K562 (cell line): ENCODE data around the gene FOS. TPM values are rescaled to one million over a fixed set of nuclear protein-coding genes. Genes with fewer than 3 reads are reported as not detected.
A peak's percentile ranks its signal among the peaks of the same experiment; 100 is the strongest.

Experiments used
- ARID1B ChIP-seq: fragments of 450-650 bp; IDR thresholded peaks from 2 replicates; pipeline ENCODE4 v1.6.1; 2016; ENCODE audit warnings: antibody characterized with exemption, mild to moderate bottlenecking, inconsistent platforms
- BRD9 ChIP-seq: fragments of 450-650 bp; IDR thresholded peaks from 2 replicates; pipeline ENCODE4 v1.6.1; 2018; ENCODE audit warnings: low read depth; ENCODE audit not compliant: partially characterized antibody
- CHCHD3 ChIP-seq: fragments of 250-450 bp; sonication (Bioruptor Pico); IDR thresholded peaks from 2 replicates; pipeline ENCODE4 v2.1.2; 2022; ENCODE audit warnings: mild to moderate bottlenecking
- CREM ChIP-seq: IDR thresholded peaks from 2 replicates; pipeline ENCODE4 v1.6.1; 2014; ENCODE audit warnings: antibody characterized with exemption, low read depth
- FOSL1 ChIP-seq: fragments of 200-800 bp; sonication (Bioruptor generic); conservative IDR thresholded peaks from 2 replicates; pipeline ENCODE4 v1.6.1; 2016; ENCODE audit warnings: missing genetic modification characterization, missing compliant biosample characterization
- FOXA1 ChIP-seq: fragments of 450-650 bp; IDR thresholded peaks from 2 replicates; pipeline ENCODE4 v1.6.1; 2016; ENCODE audit warnings: mild to moderate bottlenecking, borderline replicate concordance
- FOXJ2 ChIP-seq: fragments of 200-800 bp; sonication (Bioruptor generic); IDR thresholded peaks from 2 replicates; pipeline ENCODE4 v1.6.1; 2016; ENCODE audit warnings: missing genetic modification characterization, missing compliant biosample characterization
- FUS ChIP-seq: fragments of 200-400 bp; formaldehyde crosslinking; optimal IDR thresholded peaks from 2 replicates; pipeline ENCODE3; 2017; ENCODE audit warnings: low read depth, low read length
- GTF2A2 ChIP-seq: IDR thresholded peaks from 2 replicates; pipeline ENCODE4 v1.6.1; 2016; ENCODE audit warnings: mild to moderate bottlenecking, missing genetic modification characterization, missing compliant biosample characterization
- JUND ChIP-seq, 2 experiments: IDR thresholded peaks; 2 replicates in 1 of 2; 3 replicates in 1 of 2; pipeline ENCODE4 v1.6.1; 2011; ENCODE audit warnings: borderline replicate concordance in 2 of 2, low read depth in 2 of 2, low read length in 2 of 2, improper control_type of control experiment in 1 of 2, missing biosample characterization in 1 of 2, missing genetic modification characterization in 1 of 2, missing genetic modification reagents in 1 of 2
- MAFK ChIP-seq: IDR thresholded peaks from 2 replicates; pipeline ENCODE4 v1.6.1; 2011; ENCODE audit warnings: low read length, improper control_type of control experiment
- NFIX ChIP-seq: fragments of 250-450 bp; sonication (Bioruptor Pico); IDR thresholded peaks from 2 replicates; pipeline ENCODE4 v1.4.0; 2020; ENCODE audit warnings: low read depth, mild to moderate bottlenecking, moderate library complexity
- SRSF1 ChIP-seq: fragments of 200-400 bp; formaldehyde crosslinking; IDR thresholded peaks from 2 replicates; pipeline ENCODE4 v1.6.1; 2017; ENCODE audit warnings: mild to moderate bottlenecking, low read depth, low read length, moderate library complexity
- TSC22D4 ChIP-seq: fragments of 450-650 bp; IDR thresholded peaks from 2 replicates; pipeline ENCODE4 v1.6.1; 2016; ENCODE audit warnings: missing genetic modification characterization, missing biosample characterization, control low read depth
- ZEB2 ChIP-seq: fragments of 450-650 bp; IDR thresholded peaks from 2 replicates; pipeline ENCODE4 v1.6.1; 2016
- ZNF3 ChIP-seq: fragments of 250-450 bp; sonication (Bioruptor Pico); IDR thresholded peaks from 2 replicates; pipeline ENCODE4 v1.5.0; 2021; ENCODE audit warnings: mild to moderate bottlenecking, moderate library complexity
- polyA plus RNA-seq, 8 experiments: library from polyadenylated mRNA; depleted of rRNA in 4 of 8; stranded (reverse) in 5 of 8; unstranded in 3 of 8; fragments of >200 nt; fragmentation: Nextera tagmentation in 2 of 8; fragmentation: Illumina TruSeq in 1 of 8; extraction: Ambion mirVana in 2 of 8; extraction: Trizol in 1 of 8; gene quantifications; 2 replicates each; pipeline versions ENCODE4 v1.2.1 to v1.2.3, GENCODE V29; 2011 to 2014; ENCODE audit warnings: inconsistent platforms in 1 of 8, missing spikeins in 1 of 8
- total RNA-seq, 7 experiments: library from RNA; depleted of rRNA in 6 of 7; stranded (reverse); fragments of >200 nt in 6 of 7; fragmentation: Illumina TruSeq in 2 of 7; extraction: Trizol in 2 of 7; gene quantifications; 2 replicates each; pipeline versions ENCODE4 v1.2.1 to v1.2.3, GENCODE V29; 2011 to 2021; ENCODE audit warnings: low replicate concordance in 1 of 7
- TF ChIP-seq, protein P1 (sequence below): fragments of 250-450 bp; sonication (Bioruptor Pico); IDR thresholded peaks from 2 replicates; pipeline ENCODE4 v1.5.0; 2021; ENCODE audit warnings: mild to moderate bottlenecking, borderline replicate concordance
- TF ChIP-seq, protein P2 (sequence below): sonication (generic); formaldehyde crosslinking; IDR thresholded peaks from 2 replicates; pipeline ENCODE4 v1.8.1; 2023; ENCODE audit warnings: mild to moderate bottlenecking, missing genetic modification reagents
- TF ChIP-seq, protein P3 (sequence below): sonication (generic); formaldehyde crosslinking; IDR thresholded peaks from 2 replicates; pipeline ENCODE4 v1.8.0; 2022; ENCODE audit warnings: mild to moderate bottlenecking, missing genetic modification reagents, borderline replicate concordance
- TF ChIP-seq, protein P4 (sequence below): fragments of 450-650 bp; IDR thresholded peaks from 2 replicates; pipeline ENCODE4 v1.6.1; 2016; ENCODE audit warnings: antibody characterized with exemption

Gene FOS
- total and polyA plus RNA-seq, 9 of the 15 experiments (the other 6 are each of a cell fraction or from before 2014, with no cell fraction given): 0.54 to 13.8 (median 8.9) TPM

DNA sequence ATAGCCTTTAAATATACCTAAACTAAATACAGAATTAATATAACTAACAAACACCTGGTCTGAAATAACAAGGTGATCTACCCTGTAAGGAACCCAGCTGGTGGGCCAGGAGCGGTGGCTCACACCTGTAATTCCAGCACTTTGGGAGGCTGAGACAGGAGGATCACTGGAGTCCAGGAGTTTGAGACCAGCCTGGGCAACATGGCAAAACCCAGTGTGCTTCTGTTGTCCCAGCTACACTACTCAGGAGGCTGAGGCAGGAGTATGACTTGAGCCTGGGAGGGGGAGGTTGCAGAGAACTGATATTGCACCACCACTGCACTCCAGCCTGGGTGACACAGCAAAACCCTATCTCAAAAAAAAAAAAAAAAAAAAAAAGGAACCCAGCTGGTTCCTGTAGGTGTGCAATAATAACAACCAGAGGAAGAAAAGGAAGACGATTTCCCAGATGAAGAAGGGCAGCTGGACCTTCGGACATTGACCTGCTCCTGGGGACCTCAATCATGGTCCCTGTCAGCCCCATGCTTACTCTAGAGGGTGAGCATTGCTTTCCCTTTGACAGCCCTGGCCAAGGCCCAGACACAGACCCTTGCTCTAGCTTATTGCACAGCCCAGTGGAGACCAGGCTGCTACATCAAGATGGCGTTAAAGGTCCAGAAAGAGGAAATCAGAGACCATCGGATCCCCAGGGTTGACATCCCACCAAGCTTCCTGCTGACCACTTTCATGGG, 5.4 kb downstream of the FOS start (continued):
- TF ChIP-seq CHCHD3 (CRISPR knock-in tag) (no peak), ZEB2 (0 out of 2 replicates have a peak, but pooled peaks have one; percentile 39), NFIX (CRISPR knock-in tag) (no peak), FOXJ2 (peak; percentile 21; the same call in 1 of the 2 replicates), FOSL1 (tag) (peak; percentile 35), GTF2A2 (tag) (no peak), MAFK (peak; percentile 86), ARID1B (peak; percentile 70), TSC22D4 (tag) (no peak), FOXA1 (no peak), ZNF3 (no peak), JUND (IDR thresholded peaks at IDR 0.05; ENCODE audit: borderline replicate concordance, low read depth, low read length) (peak; percentile 59; the same call in 1 of the 2 replicates), JUND (tag; IDR thresholded peaks at IDR 0.05; ENCODE audit: borderline replicate concordance, low read depth, low read length) (no peak), BRD9 (peak; percentile 63), SRSF1 (no peak), FUS (no peak), CREM (peak; percentile 47; the same call in 1 of the 2 replicates)
- TF ChIP-seq, protein P1, sequence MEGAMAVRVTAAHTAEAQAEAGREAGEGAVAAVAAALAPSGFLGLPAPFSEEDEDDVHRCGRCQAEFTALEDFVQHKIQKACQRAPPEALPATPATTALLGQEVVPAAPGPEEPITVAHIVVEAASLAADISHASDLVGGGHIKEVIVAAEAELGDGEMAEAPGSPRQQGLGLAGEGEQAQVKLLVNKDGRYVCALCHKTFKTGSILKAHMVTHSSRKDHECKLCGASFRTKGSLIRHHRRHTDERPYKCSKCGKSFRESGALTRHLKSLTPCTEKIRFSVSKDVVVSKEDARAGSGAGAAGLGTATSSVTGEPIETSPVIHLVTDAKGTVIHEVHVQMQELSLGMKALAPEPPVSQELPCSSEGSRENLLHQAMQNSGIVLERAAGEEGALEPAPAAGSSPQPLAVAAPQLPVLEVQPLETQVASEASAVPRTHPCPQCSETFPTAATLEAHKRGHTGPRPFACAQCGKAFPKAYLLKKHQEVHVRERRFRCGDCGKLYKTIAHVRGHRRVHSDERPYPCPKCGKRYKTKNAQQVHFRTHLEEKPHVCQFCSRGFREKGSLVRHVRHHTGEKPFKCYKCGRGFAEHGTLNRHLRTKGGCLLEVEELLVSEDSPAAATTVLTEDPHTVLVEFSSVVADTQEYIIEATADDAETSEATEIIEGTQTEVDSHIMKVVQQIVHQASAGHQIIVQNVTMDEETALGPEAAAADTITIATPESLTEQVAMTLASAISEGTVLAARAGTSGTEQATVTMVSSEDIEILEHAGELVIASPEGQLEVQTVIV (CRISPR knock-in tag): no peak
- TF ChIP-seq, protein P2, sequence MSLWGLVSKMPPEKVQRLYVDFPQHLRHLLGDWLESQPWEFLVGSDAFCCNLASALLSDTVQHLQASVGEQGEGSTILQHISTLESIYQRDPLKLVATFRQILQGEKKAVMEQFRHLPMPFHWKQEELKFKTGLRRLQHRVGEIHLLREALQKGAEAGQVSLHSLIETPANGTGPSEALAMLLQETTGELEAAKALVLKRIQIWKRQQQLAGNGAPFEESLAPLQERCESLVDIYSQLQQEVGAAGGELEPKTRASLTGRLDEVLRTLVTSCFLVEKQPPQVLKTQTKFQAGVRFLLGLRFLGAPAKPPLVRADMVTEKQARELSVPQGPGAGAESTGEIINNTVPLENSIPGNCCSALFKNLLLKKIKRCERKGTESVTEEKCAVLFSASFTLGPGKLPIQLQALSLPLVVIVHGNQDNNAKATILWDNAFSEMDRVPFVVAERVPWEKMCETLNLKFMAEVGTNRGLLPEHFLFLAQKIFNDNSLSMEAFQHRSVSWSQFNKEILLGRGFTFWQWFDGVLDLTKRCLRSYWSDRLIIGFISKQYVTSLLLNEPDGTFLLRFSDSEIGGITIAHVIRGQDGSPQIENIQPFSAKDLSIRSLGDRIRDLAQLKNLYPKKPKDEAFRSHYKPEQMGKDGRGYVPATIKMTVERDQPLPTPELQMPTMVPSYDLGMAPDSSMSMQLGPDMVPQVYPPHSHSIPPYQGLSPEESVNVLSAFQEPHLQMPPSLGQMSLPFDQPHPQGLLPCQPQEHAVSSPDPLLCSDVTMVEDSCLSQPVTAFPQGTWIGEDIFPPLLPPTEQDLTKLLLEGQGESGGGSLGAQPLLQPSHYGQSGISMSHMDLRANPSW (CRISPR knock-in tag): no peak
- TF ChIP-seq, protein P3, sequence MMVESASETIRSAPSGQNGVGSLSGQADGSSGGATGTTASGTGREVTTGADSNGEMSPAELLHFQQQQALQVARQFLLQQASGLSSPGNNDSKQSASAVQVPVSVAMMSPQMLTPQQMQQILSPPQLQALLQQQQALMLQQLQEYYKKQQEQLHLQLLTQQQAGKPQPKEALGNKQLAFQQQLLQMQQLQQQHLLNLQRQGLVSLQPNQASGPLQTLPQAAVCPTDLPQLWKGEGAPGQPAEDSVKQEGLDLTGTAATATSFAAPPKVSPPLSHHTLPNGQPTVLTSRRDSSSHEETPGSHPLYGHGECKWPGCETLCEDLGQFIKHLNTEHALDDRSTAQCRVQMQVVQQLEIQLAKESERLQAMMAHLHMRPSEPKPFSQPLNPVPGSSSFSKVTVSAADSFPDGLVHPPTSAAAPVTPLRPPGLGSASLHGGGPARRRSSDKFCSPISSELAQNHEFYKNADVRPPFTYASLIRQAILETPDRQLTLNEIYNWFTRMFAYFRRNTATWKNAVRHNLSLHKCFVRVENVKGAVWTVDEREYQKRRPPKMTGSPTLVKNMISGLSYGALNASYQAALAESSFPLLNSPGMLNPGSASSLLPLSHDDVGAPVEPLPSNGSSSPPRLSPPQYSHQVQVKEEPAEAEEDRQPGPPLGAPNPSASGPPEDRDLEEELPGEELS (CRISPR knock-in tag): no peak
- TF ChIP-seq, protein P4, sequence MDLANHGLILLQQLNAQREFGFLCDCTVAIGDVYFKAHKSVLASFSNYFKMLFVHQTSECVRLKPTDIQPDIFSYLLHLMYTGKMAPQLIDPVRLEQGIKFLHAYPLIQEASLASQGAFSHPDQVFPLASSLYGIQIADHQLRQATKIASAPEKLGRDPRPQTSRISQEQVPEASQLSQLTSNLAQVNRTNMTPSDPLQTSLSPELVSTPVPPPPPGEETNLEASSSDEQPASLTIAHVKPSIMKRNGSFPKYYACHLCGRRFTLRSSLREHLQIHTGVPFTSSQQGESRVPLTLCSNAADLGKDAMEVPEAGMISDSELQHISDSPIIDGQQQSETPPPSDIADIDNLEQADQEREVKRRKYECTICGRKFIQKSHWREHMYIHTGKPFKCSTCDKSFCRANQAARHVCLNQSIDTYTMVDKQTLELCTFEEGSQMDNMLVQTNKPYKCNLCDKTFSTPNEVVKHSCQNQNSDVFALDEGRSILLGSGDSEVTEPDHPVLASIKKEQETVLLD: no peak
